Endometrium (tissue), 2 donors: ENCODE data around the gene ECHS1.
"Not testable (repeated sequence)": the region's sequence is repeated elsewhere in the genome, so short reads cannot be mapped to it uniquely, and the experiment has no call there.

ENCODE experiments used
- FAIRE-seq: peaks from 2 replicates; lab custom pipeline; 2012; peaks lifted over from hg19 to GRCh38; lab: Jason Lieb, UNC
- donor health status: control.
- donor health status: control.

ECHS1 gene

GRCh38 chr10:133373174-133374090 is at the start of gene ECHS1:
ECHS1 (minus strand) TSS chr10:133373354; CDS start chr10:133373333, 21 bp downstream.
- peak; percentile 61 for FAIRE-seq

GRCh38 chr10:133422223-133422806 is 49.2 kb upstream of the ECHS1 start:
- no peak for FAIRE-seq

- no peak for FAIRE-seq
Measured at GRCh38 chr10:133421336-133422222, 48.4 kb upstream of the ECHS1 start.

GRCh38 chr10:133420579-133420978 is 47.4 kb upstream of the ECHS1 start:
- no peak for FAIRE-seq

- FAIRE-seq = no peak
Measured at GRCh38 chr10:133420028-133420427, 46.9 kb upstream of the ECHS1 start.

GRCh38 chr10:133419211-133419950 is 46.2 kb upstream of the ECHS1 start:
- no peak for FAIRE-seq

- no peak for FAIRE-seq
Measured at GRCh38 chr10:133418289-133418993, 45.3 kb upstream of the ECHS1 start.

GRCh38 chr10:133415752-133416151 is 42.6 kb upstream of the ECHS1 start:
- no peak for FAIRE-seq

- not testable (repeated sequence) for FAIRE-seq
Measured at GRCh38 chr10:133414401-133414800, 41.2 kb upstream of the ECHS1 start.

- FAIRE-seq = no peak
Measured at GRCh38 chr10:133412381-133412711, 39.2 kb upstream of the ECHS1 start.

GRCh38 chr10:133411523-133412380 is 38.6 kb upstream of the ECHS1 start:
- FAIRE-seq = no peak

- no peak for FAIRE-seq
Measured at GRCh38 chr10:133405844-133406527, 32.8 kb upstream of the ECHS1 start.

- no peak for FAIRE-seq
Measured at GRCh38 chr10:133405272-133405671, 32.1 kb upstream of the ECHS1 start.

- FAIRE-seq = no peak
Measured at GRCh38 chr10:133403784-133404183, 30.6 kb upstream of the ECHS1 start.

- FAIRE-seq = no peak
Measured at GRCh38 chr10:133403359-133403758, 30.2 kb upstream of the ECHS1 start.

GRCh38 chr10:133401981-133402725 is 29.0 kb upstream of the ECHS1 start:
- FAIRE-seq = no peak

- FAIRE-seq = no peak
Measured at GRCh38 chr10:133401500-133401899, 28.3 kb upstream of the ECHS1 start.

GRCh38 chr10:133400624-133401424 is 27.7 kb upstream of the ECHS1 start:
- FAIRE-seq = no peak
